HL-60 (cell line): ENCODE measurements around the gene USP6.
"Not testable (repeated sequence)": the region's sequence is repeated elsewhere in the genome, so short reads cannot be mapped to it uniquely, and the experiment has no call there.

Source experiments
- DNase-seq, 2 experiments: peaks; one replicate each; pipeline ENCODE4 v3.0.0-alpha.2; 2010 to 2020; ENCODE audit warnings: low read depth in 1 of 2, low spot score in 1 of 2
- H3K27ac ChIP-seq: fragments of 250-450 bp; sonication (Bioruptor Pico); replicated peaks from 2 replicates; pipeline ENCODE4 v1.5.1; 2020; ENCODE audit warnings: mild to moderate bottlenecking, moderate library complexity
- H3K27me3 ChIP-seq: fragments of 250-450 bp; sonication (Bioruptor Pico); 2 replicates; pipeline ENCODE4 v1.5.1; 2021; ENCODE audit warnings: mild to moderate bottlenecking, moderate library complexity; ENCODE audit not compliant: insufficient read depth, poor library complexity, severe bottlenecking
- H3K4me3 ChIP-seq: replicated peaks from 2 replicates; pipeline ENCODE4 v1.5.1; 2011; ENCODE audit warnings: mild to moderate bottlenecking, control low read depth, low read length; ENCODE audit not compliant: insufficient read depth
- CTCF ChIP-seq: IDR thresholded peaks from one replicate; pipeline ENCODE4 v1.5.1; 2011; ENCODE audit warnings: low read length, control low read depth, inconsistent platforms; ENCODE audit not compliant: insufficient read depth
- GABPA ChIP-seq: IDR thresholded peaks from 2 replicates; pipeline ENCODE4 v1.6.1; 2012; ENCODE audit warnings: low read depth
- POLR2AphosphoS5 ChIP-seq: IDR thresholded peaks from 2 replicates; pipeline ENCODE4 v1.6.1; 2012; ENCODE audit warnings: low read depth
- REST ChIP-seq: IDR thresholded peaks from 2 replicates; pipeline ENCODE4 v1.6.1; 2012; ENCODE audit warnings: low read depth; ENCODE audit not compliant: insufficient replicate concordance
- SPI1 ChIP-seq: IDR thresholded peaks from 2 replicates; pipeline ENCODE4 v1.6.1; 2012; ENCODE audit warnings: low read depth, mild to moderate bottlenecking, borderline replicate concordance

Gene USP6

GRCh38 chr17:5210091-5210490 lies 94.3 kb downstream of the USP6 start:
- Histone ChIP-seq H3K27me3 (no peaks in the 10 kb centered on the region), H3K27ac (no peak overlapping the region), H3K4me3 (no peak overlapping the region)
- TF ChIP-seq GABPA (no peak), POLR2AphosphoS5 (no peak), SPI1 (no peak), CTCF (no peak), REST (no peak)
- DNase-seq: no peak

- no peak for DNase-seq
- Histone ChIP-seq H3K4me3 (no peak overlapping the region), H3K27me3 (no peaks in the 10 kb centered on the region), H3K27ac (no peak overlapping the region)
- TF ChIP-seq SPI1 (no peak), POLR2AphosphoS5 (no peak), REST (no peak), CTCF (no peak), GABPA (no peak)
These were observed 94.9 kb downstream of the USP6 start for GRCh38 chr17:5210614-5211252.

GRCh38 chr17:5211458-5211857 lies 95.6 kb downstream of the USP6 start:
- H3K27ac ChIP-seq: no peak overlapping the region
- no peak for DNase-seq
- TF ChIP-seq REST (no peak), POLR2AphosphoS5 (no peak), CTCF (no peak), GABPA (no peak), SPI1 (no peak)
- H3K4me3 ChIP-seq: no peak overlapping the region
- no peaks in the 10 kb centered on the region for H3K27me3 ChIP-seq

GRCh38 chr17:5217562-5217961 lies 101.7 kb downstream of the USP6 start:
- not testable (repeated sequence) for H3K4me3 ChIP-seq, H3K27ac ChIP-seq, H3K27me3 ChIP-seq, DNase-seq
